ENCODE measurements around the gene ARSG. TPM values are rescaled to one million over a fixed set of nuclear protein-coding genes. Genes with fewer than 3 reads are reported as not detected.

Gene ARSG
- total and polyA plus RNA-seq, 9 of the 15 experiments (the other 6 are each of a cell fraction or from before 2014, with no cell fraction given): 1.0 to 5.6 (median 1.8) TPM

GRCh38 chr17:68324654-68325336 lies 33.5 kb downstream of the ARSG start:
- no peak for TF ChIP-seq ZNF232 (CRISPR knock-in tag; IDR thresholded peaks at IDR 0.05)
- no peak for TF ChIP-seq VEZF1 (CRISPR knock-in tag; IDR thresholded peaks at IDR 0.05)
- TF ChIP-seq ZBTB8A (IDR thresholded peaks at IDR 0.05; ENCODE audit: partially characterized antibody): no peak
- no peak for TF ChIP-seq ZNF764 (CRISPR knock-in tag; IDR thresholded peaks at IDR 0.05; ENCODE audit: low read depth)
- Histone ChIP-seq H3K27ac (ENCODE audit: extremely low read depth, low read depth, low read length) (no peak overlapping the region), H3K9me1 (ENCODE audit: control insufficient read depth, insufficient read depth, low read length) (no peaks in the 10 kb centered on the region), H3K27me3 (ENCODE audit: control insufficient read depth in 2 of 2, insufficient read depth in 2 of 2, low read length in 2 of 2) (peaks cover 9 to 49% of the 10 kb centered on the region in 2 experiments), H2AFZ (ENCODE audit: low read depth, low read length) (no peak overlapping the region), H3K9me3 (replicated peaks; ENCODE audit: control insufficient read depth, insufficient read depth, low read depth, low read length) (no peaks in the 10 kb centered on the region), H3K4me2 (ENCODE audit: insufficient read depth, low read length) (no peak overlapping the region), H3K79me2 (ENCODE audit: control insufficient read depth, insufficient read depth, low read length) (no peaks in the 10 kb centered on the region), H4K20me1 (replicated peaks; ENCODE audit: control insufficient read depth, insufficient read depth, low read length) (no peaks in the 10 kb centered on the region), H3K36me3 (ENCODE audit: control insufficient read depth, insufficient read depth, low read length) (no peaks in the 10 kb centered on the region), H3K9ac (ENCODE audit: insufficient read depth in 1 of 2, low read depth in 2 of 2, low read length in 2 of 2) (no peak overlapping the region), H3K4me3 (no peak overlapping the region), H3K4me1 (replicated peaks in 1 of 2; ENCODE audit: control insufficient read depth in 2 of 2, insufficient read depth in 2 of 2, low read length in 2 of 2) (no peaks in the 10 kb centered on the region)
- 4% methylated on average over 8 of the region's 8 CpGs for WGBS (ENCODE audit: insufficient coverage, low coverage, missing lambda C conversion rate)
- in situ Hi-C loops (cut with MboI): no loop called here
- intact Hi-C loops (cut with micrococcal nuclease): no loop called here
- CTCF ChIA-PET (ENCODE audit: low intra/inter-chr PET ratio): no interaction called here
- FAIRE-seq (no peak), ATAC-seq (no peak), DNase-seq (ENCODE audit: extremely low read depth in 1 of 4, low spot score in 3 of 4) (no peak)
- no TSS peak for BruUV-seq (replicated peaks)
- POLR2A ChIA-PET: interaction anchor here (0.7 kb wide), 1 partner anchor 72 kb away, joined by 3 read pairs; no protein-coding TSS in a partner anchor
